ENCODE measurements around the gene PRSS50.

DNA sequence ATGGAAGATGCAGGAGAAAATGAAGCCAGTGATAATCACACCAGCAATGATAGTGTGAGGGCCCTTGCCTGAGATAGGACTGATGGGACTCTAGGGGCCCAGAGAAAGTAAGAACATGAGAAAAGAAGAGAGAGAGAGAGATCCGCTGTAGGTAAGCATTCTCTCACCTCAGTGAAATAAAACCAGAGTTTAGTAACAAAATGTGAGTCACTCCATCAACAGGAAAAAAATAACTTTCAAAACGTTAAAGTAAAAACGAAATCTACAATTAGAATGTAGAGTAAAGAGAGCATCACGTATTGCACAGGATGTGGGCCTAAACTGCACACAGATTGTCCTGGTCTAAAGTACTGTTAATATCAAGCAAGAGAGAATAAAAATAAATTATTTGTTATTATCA is 6.8 kb upstream of the PRSS50 start:
- TF ChIP-seq CTCF (IDR thresholded peaks at IDR 0.05) (no peak), POLR2A (IDR thresholded peaks at IDR 0.05) (no peak)
